ENCODE data around the gene GEMIN4. TPM values are rescaled to one million over a fixed set of nuclear protein-coding genes. Genes with fewer than 3 reads are reported as not detected.

GEMIN4 gene
- total RNA-seq, 1 experiment from 2014 or later, result 48.4 TPM

- TF ChIP-seq NFE2L1 (CRISPR knock-in tag; IDR thresholded peaks at IDR 0.05), result no peak
- TF ChIP-seq, protein P1, sequence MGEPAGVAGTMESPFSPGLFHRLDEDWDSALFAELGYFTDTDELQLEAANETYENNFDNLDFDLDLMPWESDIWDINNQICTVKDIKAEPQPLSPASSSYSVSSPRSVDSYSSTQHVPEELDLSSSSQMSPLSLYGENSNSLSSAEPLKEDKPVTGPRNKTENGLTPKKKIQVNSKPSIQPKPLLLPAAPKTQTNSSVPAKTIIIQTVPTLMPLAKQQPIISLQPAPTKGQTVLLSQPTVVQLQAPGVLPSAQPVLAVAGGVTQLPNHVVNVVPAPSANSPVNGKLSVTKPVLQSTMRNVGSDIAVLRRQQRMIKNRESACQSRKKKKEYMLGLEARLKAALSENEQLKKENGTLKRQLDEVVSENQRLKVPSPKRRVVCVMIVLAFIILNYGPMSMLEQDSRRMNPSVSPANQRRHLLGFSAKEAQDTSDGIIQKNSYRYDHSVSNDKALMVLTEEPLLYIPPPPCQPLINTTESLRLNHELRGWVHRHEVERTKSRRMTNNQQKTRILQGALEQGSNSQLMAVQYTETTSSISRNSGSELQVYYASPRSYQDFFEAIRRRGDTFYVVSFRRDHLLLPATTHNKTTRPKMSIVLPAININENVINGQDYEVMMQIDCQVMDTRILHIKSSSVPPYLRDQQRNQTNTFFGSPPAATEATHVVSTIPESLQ (CRISPR knock-in tag; IDR thresholded peaks at IDR 0.05), result no peak
- no peak for TF ChIP-seq MAX (CRISPR knock-in tag; IDR thresholded peaks at IDR 0.05)
- no peak for TF ChIP-seq ESRRA (CRISPR knock-in tag; IDR thresholded peaks at IDR 0.05; ENCODE audit: borderline replicate concordance)
- TF ChIP-seq ELF4 (CRISPR knock-in tag; IDR thresholded peaks at IDR 0.05; ENCODE audit: low read depth), result no peak
Observed at GRCh38 chr17:797236-797840, 45.3 kb upstream of the GEMIN4 start (continued).

- Mint-ChIP-seq H3K36me3 (peaks cover 19% of the 10 kb centered on the region), H3K4me1 (peaks cover 10% of the 10 kb centered on the region), H3K9me3 (no peaks in the 10 kb centered on the region), H3K4me3 (no peak overlapping the region), H3K27me3 (ENCODE audit: low read depth) (no peaks in the 10 kb centered on the region), H3K27ac (peak overlapping the region; percentile 77)
- ChIA-PET POLR2A (interaction anchor here (1.2 kb wide), 1 partner anchor 184 kb away, joined by 5 read pairs; no protein-coding TSS in a partner anchor), CTCF (interaction anchor here (6.6 to 10.3 kb wide), 2 partner anchors 184 to 200 kb away, joined by 53 to 190 read pairs; partner anchors contain the start of genes NXN and TIMM22)
- TF ChIP-seq ELF4 (CRISPR knock-in tag; IDR thresholded peaks at IDR 0.05; ENCODE audit: low read depth) (no peak), NFATC4 (CRISPR knock-in tag; IDR thresholded peaks at IDR 0.05) (no peak)
- ATAC-seq (no peak), DNase-seq (ENCODE audit: low spot score) (no peak)
Observed at GRCh38 chr17:796609-797008, 44.5 kb upstream of the GEMIN4 start.

GRCh38 chr17:795721-796120 lies 43.7 kb upstream of the GEMIN4 start:
- H3K36me3 Mint-ChIP-seq, result peaks cover 27% of the 10 kb centered on the region
- no peak for ATAC-seq

More at GRCh38 chr17:795721-796120, 43.7 kb upstream of the GEMIN4 start:
- Mint-ChIP-seq H3K4me3 (no peak overlapping the region), H3K27me3 (ENCODE audit: low read depth) (no peaks in the 10 kb centered on the region), H3K9me3 (no peaks in the 10 kb centered on the region), H3K27ac (no peak overlapping the region), H3K4me1 (peaks cover 10% of the 10 kb centered on the region)
- ChIA-PET POLR2A (interaction anchor here (1.2 to 1.9 kb wide), 3 partner anchors 183 to 201 kb away, joined by 3 to 14 read pairs (median 4); partner anchors contain the start of genes NXN and TIMM22), CTCF (interaction anchor here (0.7 to 10.3 kb wide), 13 partner anchors 8 to 261 kb away, joined by 3 to 190 read pairs (median 5); partner anchors contain the start of genes NXN and TIMM22)
- no peak for DNase-seq (ENCODE audit: low spot score)
- no peak for TF ChIP-seq ESRRA (CRISPR knock-in tag; IDR thresholded peaks at IDR 0.05; ENCODE audit: borderline replicate concordance)
- TF ChIP-seq, protein P2, sequence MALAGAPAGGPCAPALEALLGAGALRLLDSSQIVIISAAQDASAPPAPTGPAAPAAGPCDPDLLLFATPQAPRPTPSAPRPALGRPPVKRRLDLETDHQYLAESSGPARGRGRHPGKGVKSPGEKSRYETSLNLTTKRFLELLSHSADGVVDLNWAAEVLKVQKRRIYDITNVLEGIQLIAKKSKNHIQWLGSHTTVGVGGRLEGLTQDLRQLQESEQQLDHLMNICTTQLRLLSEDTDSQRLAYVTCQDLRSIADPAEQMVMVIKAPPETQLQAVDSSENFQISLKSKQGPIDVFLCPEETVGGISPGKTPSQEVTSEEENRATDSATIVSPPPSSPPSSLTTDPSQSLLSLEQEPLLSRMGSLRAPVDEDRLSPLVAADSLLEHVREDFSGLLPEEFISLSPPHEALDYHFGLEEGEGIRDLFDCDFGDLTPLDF (CRISPR knock-in tag; IDR thresholded peaks at IDR 0.05), result no peak
- TF ChIP-seq, protein P3, sequence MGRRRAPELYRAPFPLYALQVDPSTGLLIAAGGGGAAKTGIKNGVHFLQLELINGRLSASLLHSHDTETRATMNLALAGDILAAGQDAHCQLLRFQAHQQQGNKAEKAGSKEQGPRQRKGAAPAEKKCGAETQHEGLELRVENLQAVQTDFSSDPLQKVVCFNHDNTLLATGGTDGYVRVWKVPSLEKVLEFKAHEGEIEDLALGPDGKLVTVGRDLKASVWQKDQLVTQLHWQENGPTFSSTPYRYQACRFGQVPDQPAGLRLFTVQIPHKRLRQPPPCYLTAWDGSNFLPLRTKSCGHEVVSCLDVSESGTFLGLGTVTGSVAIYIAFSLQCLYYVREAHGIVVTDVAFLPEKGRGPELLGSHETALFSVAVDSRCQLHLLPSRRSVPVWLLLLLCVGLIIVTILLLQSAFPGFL (CRISPR knock-in tag; IDR thresholded peaks at IDR 0.05; ENCODE audit: borderline replicate concordance), result no peak
- TF ChIP-seq ELF4 (CRISPR knock-in tag; IDR thresholded peaks at IDR 0.05; ENCODE audit: low read depth), result no peak
- no peak for TF ChIP-seq MXD4 (CRISPR knock-in tag; IDR thresholded peaks at IDR 0.05; ENCODE audit: borderline replicate concordance)
- TF ChIP-seq CDX4 (CRISPR knock-in tag; IDR thresholded peaks at IDR 0.05; ENCODE audit: borderline replicate concordance), result no peak
- no peak for TF ChIP-seq SMAD3 (CRISPR knock-in tag; IDR thresholded peaks at IDR 0.05; ENCODE audit: borderline replicate concordance)
- TF ChIP-seq, protein P1 (CRISPR knock-in tag; IDR thresholded peaks at IDR 0.05), result no peak
- TF ChIP-seq, protein P4, sequence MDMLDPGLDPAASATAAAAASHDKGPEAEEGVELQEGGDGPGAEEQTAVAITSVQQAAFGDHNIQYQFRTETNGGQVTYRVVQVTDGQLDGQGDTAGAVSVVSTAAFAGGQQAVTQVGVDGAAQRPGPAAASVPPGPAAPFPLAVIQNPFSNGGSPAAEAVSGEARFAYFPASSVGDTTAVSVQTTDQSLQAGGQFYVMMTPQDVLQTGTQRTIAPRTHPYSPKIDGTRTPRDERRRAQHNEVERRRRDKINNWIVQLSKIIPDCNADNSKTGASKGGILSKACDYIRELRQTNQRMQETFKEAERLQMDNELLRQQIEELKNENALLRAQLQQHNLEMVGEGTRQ (CRISPR knock-in tag; IDR thresholded peaks at IDR 0.05), result no peak
- no peak for TF ChIP-seq FOXP1 (CRISPR knock-in tag; IDR thresholded peaks at IDR 0.05; ENCODE audit: borderline replicate concordance)
- TF ChIP-seq GRHL2 (CRISPR knock-in tag; IDR thresholded peaks at IDR 0.05; ENCODE audit: insufficient replicate concordance, severe bottlenecking), result no peak
- no peak for TF ChIP-seq IRF2 (CRISPR knock-in tag; IDR thresholded peaks at IDR 0.05; ENCODE audit: borderline replicate concordance, low read depth)

All from WTC11 (cell line).